Calu3 (cell line): ENCODE measurements around the gene KIAA1217. TPM values are rescaled to one million over a fixed set of nuclear protein-coding genes. Genes with fewer than 3 reads are reported as not detected.

ENCODE experiments used
- BruUV-seq: library from RNA; stranded (reverse); fragments of 400-500 nt; replicated peaks from 2 replicates; lab custom pipeline; 2021; lab: Mats Ljungman, UMichigan
- CTCF ChIA-PET: fragments of 300-600 bp; sonication (Branson Sonifier 250); formaldehyde crosslinking; loops from one replicate; lab custom pipeline; 2022; ENCODE audit warnings: antibody characterized with exemption; lab: Charles Lee
- DNase-seq: peaks from one replicate; pipeline ENCODE4 v3.0.0; 2022
- H3K27ac Mint-ChIP-seq: one replicate; pipeline ENCODE4 v1.8.0; 2022; ENCODE audit warnings: mixed read lengths; ENCODE audit not compliant: unreplicated experiment
- H3K27me3 Mint-ChIP-seq: one replicate; pipeline ENCODE4 v1.8.0; 2022; ENCODE audit warnings: mixed read lengths; ENCODE audit not compliant: unreplicated experiment
- H3K36me3 Mint-ChIP-seq: one replicate; pipeline ENCODE4 v1.8.0; 2022; ENCODE audit warnings: mild to moderate bottlenecking, moderate library complexity, mixed read lengths; ENCODE audit not compliant: insufficient read depth, unreplicated experiment
- H3K4me1 Mint-ChIP-seq: one replicate; pipeline ENCODE4 v1.8.0; 2022; ENCODE audit warnings: mild to moderate bottlenecking, low read depth, mixed read lengths; ENCODE audit not compliant: unreplicated experiment
- H3K4me3 Mint-ChIP-seq: one replicate; pipeline ENCODE4 v1.8.0; 2022; ENCODE audit warnings: mild to moderate bottlenecking, low read depth, moderate library complexity, mixed read lengths; ENCODE audit not compliant: unreplicated experiment
- H3K9me3 Mint-ChIP-seq: one replicate; pipeline ENCODE4 v1.8.0; 2022; ENCODE audit warnings: low read depth, mixed read lengths; ENCODE audit not compliant: unreplicated experiment
- intact Hi-C: fragments of 100-400 bp; cut with micrococcal nuclease; formaldehyde crosslinking; loops from one replicate; pipeline ENCODE4 v1.10.0; 2022; ENCODE audit not compliant: unreplicated experiment
- total RNA-seq: library from RNA; stranded (reverse); gene quantifications from 2 replicates; pipeline ENCODE4 v1.2.3, GENCODE V29; 2022
- TF ChIP-seq, protein P1 (sequence below): fragments of 200-600 bp; IDR thresholded peaks from one replicate; pipeline ENCODE4 v1.8.0; 2022; ENCODE audit warnings: antibody characterized with exemption; ENCODE audit not compliant: unreplicated experiment

Gene KIAA1217
- total RNA-seq, 1 experiment from 2014 or later, result 46.2 TPM

DNA sequence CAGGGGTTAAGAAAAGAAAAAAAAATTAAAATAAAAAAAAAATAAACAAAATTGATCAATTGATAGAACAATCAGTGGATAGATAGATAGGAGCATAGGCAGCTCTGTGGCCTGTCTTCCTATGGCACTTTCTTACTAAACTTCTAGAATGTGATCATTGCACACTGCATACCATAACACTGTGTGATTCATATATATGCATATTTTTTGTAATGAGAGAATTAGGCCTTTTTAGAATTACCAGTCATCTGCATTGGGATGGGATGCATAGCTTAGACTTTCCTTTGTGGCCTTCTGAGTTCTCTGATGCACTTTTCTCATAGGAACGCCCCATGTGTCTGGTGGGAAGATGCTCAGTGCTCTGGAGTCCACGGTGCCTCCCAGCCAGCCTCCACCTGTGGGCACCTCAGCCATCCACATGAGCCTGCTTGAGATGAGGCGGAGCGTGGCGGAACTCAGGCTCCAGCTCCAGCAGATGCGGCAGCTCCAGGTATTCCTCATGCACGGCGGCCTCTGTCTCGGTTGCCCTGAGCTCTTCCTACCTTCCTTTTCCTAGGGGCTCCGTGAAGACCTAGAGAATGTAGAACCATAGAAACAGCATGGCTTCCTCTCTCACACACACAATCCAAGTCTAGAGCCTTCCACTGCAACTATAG, 292.2 kb downstream of the KIAA1217 start:
- intact Hi-C loops, result loop anchor here (5.0 kb wide), 2 partner anchors 119 to 504 kb away; no protein-coding TSS in a partner anchor
- TF ChIP-seq, protein P1, sequence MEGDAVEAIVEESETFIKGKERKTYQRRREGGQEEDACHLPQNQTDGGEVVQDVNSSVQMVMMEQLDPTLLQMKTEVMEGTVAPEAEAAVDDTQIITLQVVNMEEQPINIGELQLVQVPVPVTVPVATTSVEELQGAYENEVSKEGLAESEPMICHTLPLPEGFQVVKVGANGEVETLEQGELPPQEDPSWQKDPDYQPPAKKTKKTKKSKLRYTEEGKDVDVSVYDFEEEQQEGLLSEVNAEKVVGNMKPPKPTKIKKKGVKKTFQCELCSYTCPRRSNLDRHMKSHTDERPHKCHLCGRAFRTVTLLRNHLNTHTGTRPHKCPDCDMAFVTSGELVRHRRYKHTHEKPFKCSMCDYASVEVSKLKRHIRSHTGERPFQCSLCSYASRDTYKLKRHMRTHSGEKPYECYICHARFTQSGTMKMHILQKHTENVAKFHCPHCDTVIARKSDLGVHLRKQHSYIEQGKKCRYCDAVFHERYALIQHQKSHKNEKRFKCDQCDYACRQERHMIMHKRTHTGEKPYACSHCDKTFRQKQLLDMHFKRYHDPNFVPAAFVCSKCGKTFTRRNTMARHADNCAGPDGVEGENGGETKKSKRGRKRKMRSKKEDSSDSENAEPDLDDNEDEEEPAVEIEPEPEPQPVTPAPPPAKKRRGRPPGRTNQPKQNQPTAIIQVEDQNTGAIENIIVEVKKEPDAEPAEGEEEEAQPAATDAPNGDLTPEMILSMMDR, result no peak
- H3K9me3 Mint-ChIP-seq, result no peaks in the 10 kb centered on the region
- no peak overlapping the region for H3K4me3 Mint-ChIP-seq
- BruUV-seq, result no TSS peak
- H3K4me1 Mint-ChIP-seq, result no peaks in the 10 kb centered on the region
- DNase-seq, result no peak
- CTCF ChIA-PET, result interaction anchor here (0.5 to 0.6 kb wide), 2 partner anchors 211 to 1039 kb away, joined by 3 to 6 read pairs; no protein-coding TSS in a partner anchor
- H3K36me3 Mint-ChIP-seq, result peaks cover 19% of the 10 kb centered on the region
- no peak overlapping the region for H3K27ac Mint-ChIP-seq
- no peaks in the 10 kb centered on the region for H3K27me3 Mint-ChIP-seq

DNA sequence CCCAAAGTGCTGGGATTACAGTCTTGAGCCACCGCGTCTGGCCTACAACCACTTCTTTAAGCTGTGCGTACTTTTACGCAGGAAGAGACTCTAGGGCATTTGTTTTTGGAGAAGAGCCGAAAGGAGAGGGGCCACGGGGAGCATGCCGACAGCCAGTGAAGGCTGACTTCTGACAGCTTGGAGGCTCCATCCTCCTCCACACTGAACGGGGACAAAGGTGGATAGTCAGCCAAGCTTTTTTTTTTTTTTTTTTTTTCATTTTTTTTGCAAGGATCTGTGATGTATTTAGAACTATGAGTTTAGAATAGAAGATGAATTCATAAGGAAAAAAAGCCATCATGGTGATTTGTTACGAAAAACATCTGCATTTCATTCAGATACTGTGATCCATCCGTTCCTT, 293.1 kb downstream of the KIAA1217 start:
- no peaks in the 10 kb centered on the region for H3K27me3 Mint-ChIP-seq
- no TSS peak for BruUV-seq
- peaks cover 21% of the 10 kb centered on the region for H3K36me3 Mint-ChIP-seq
- intact Hi-C loops, result loop anchor here (5.0 kb wide), 2 partner anchors 120 to 505 kb away; no protein-coding TSS in a partner anchor
- DNase-seq, result no peak
- TF ChIP-seq, protein P1, result no peak
- no peaks in the 10 kb centered on the region for H3K4me1 Mint-ChIP-seq
- H3K9me3 Mint-ChIP-seq, result peaks cover 2% of the 10 kb centered on the region
- no peak overlapping the region for H3K4me3 Mint-ChIP-seq
- H3K27ac Mint-ChIP-seq, result no peak overlapping the region
- CTCF ChIA-PET, result interaction anchor here (1.3 kb wide), 1 partner anchor 119 kb away, joined by 5 read pairs; no protein-coding TSS in a partner anchor

- CTCF ChIA-PET, result interaction anchor here (0.9 to 1.3 kb wide), 2 partner anchors 120 to 126 kb away, joined by 3 to 5 read pairs; no protein-coding TSS in a partner anchor
Measured at GRCh38 chr10:24502801-24503460, 294.0 kb downstream of the KIAA1217 start.

More at GRCh38 chr10:24502801-24503460, 294.0 kb downstream of the KIAA1217 start:
- TF ChIP-seq, protein P1, result no peak
- intact Hi-C loops, result loop anchor here (1.0 to 5.0 kb wide), 3 partner anchors 40 to 506 kb away; no protein-coding TSS in a partner anchor
- BruUV-seq, result no TSS peak
- Mint-ChIP-seq H3K4me1 (no peaks in the 10 kb centered on the region), H3K9me3 (peaks cover 2% of the 10 kb centered on the region), H3K36me3 (peaks cover 27% of the 10 kb centered on the region), H3K27ac (no peak overlapping the region), H3K27me3 (no peaks in the 10 kb centered on the region), H3K4me3 (no peak overlapping the region)
- DNase-seq, result no peak
